Measurements from ENCODE around the gene IRF3. TPM values are rescaled to one million over a fixed set of nuclear protein-coding genes. Genes with fewer than 3 reads are reported as not detected.

The IRF3 gene
- total and polyA plus RNA-seq, 8 donors, result 60.2 to 93.6 (median 72.5) TPM

- Histone ChIP-seq H3K36me3 (no peaks in the 10 kb centered on the region), H3K27ac (no peak overlapping the region), H3K4me1 (no peaks in the 10 kb centered on the region), H3K27me3 (no peaks in the 10 kb centered on the region), H3K9me3 (no peaks in the 10 kb centered on the region), H3K4me3 (no peak overlapping the region)
- intact Hi-C loops (cut with DNase I), result no loop called here
- DNase-seq (no peak), ATAC-seq (no peak)
- TF ChIP-seq CTCF (IDR thresholded peaks at IDR 0.05), result no peak
Measured at GRCh38 chr19:49710372-49710951, 44.8 kb upstream of the IRF3 start.

DNA sequence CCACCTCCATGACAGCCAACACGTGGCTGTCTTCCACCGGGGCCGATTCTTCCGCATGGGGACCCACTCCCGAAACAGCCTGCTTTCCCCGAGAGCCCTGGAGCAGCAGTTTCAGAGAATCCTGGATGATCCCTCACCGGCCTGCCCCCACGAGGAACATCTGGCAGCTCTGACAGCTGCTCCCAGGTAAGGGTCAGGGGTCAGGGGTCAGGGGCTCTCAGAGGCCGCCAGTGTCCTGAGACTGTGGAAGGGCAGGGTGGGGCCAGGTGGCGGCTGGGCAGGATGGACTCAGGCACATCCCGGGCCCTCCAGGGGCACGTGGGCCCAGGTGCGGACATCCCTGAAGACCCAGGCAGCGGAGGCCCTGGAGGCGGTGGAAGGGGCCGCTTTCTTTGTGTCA lies 40.3 kb upstream of the IRF3 start:
- intact Hi-C loops (cut with DNase I), result no loop called here

DNA sequence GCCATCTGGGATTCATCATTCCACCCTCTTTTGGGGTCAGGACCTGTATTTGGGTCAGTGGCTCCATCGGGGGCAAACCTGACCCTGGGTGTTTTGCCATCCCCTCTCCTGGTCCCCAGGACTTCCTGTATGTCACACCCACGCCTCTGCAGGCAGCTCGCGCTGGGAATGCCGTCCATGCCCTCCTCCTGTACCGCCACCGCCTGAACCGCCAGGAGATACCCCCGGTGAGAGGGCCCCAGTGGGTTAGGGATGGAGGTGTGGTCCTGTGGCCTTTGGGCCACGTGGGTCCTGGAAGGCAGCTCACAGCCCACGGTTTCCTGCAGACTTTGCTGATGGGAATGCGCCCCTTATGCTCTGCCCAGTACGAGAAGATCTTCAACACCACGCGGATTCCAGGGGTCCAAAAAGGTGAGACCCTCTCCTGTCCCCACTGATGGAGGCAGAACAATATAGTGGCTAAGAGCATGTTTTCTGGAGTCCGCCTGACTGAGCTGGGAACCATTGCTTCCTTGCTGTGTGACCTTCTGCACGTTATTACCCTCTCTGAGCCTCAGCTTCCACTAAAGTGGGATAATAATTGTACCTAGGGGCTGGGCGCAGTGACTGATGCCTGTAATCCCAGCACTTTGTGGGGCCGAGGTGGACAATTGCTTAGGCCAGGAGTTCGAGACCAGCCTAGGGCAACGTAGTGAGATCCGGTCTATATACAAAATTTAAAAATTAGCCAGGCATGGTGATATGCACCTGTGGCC lies 39.4 kb upstream of the IRF3 start:
- Histone ChIP-seq H3K4me3 (no peak overlapping the region), H3K27ac (no peak overlapping the region), H3K27me3 (peaks cover 0 to 6% of the 10 kb centered on the region in 2 donors), H3K9me3 (no peaks in the 10 kb centered on the region), H3K4me1 (no peaks in the 10 kb centered on the region), H3K36me3 (no peaks in the 10 kb centered on the region)
- intact Hi-C loops (cut with DNase I), result no loop called here
- TF ChIP-seq CTCF (IDR thresholded peaks at IDR 0.05), result no peak
- no peak for ATAC-seq
- DNase-seq, result no peak

More for the DNA sequence above, 40.3 kb upstream of the IRF3 start:
- Histone ChIP-seq H3K27ac (no peak overlapping the region), H3K4me1 (no peaks in the 10 kb centered on the region), H3K36me3 (no peaks in the 10 kb centered on the region), H3K27me3 (peaks cover 0 to 6% of the 10 kb centered on the region in 2 donors), H3K4me3 (no peak overlapping the region), H3K9me3 (no peaks in the 10 kb centered on the region)
- ATAC-seq (no peak), DNase-seq (no peak)
- TF ChIP-seq CTCF (IDR thresholded peaks at IDR 0.05), result no peak

DNA sequence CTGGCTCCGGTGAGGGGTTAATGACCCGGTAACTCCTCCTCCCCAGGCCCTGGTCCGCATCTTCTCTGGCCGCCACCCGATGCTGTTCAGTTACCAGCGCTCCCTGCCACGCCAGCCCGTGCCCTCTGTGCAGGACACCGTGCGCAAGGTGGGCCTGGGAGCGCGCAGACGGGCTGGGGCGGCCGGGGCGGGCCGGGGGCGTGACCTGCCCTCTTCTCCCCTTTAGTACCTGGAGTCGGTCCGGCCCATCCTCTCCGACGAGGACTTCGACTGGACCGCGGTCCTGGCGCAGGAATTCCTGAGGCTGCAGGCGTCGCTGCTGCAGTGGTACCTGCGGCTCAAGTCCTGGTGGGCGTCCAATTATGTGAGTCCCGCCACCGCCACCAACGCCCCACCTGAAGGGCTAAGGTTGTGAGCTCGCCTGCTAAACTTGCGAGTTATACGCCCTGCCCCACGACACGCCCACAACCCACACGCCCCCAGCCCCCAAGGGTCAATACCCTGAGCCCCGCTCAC lies 35.7 kb upstream of the IRF3 start:
- H3K36me3 ChIP-seq, result no peaks in the 10 kb centered on the region
- no peaks in the 10 kb centered on the region for H3K9me3 ChIP-seq
- H3K27ac ChIP-seq, result no peak overlapping the region
- TF ChIP-seq CTCF (IDR thresholded peaks at IDR 0.05), result no peak
- H3K4me1 ChIP-seq, result no peaks in the 10 kb centered on the region
- no peak for DNase-seq
- ATAC-seq, result no peak
- no peak overlapping the region for H3K4me3 ChIP-seq
- intact Hi-C loops (cut with DNase I), result no loop called here
- H3K27me3 ChIP-seq, result peaks cover 0 to 6% of the 10 kb centered on the region in 2 donors

DNA sequence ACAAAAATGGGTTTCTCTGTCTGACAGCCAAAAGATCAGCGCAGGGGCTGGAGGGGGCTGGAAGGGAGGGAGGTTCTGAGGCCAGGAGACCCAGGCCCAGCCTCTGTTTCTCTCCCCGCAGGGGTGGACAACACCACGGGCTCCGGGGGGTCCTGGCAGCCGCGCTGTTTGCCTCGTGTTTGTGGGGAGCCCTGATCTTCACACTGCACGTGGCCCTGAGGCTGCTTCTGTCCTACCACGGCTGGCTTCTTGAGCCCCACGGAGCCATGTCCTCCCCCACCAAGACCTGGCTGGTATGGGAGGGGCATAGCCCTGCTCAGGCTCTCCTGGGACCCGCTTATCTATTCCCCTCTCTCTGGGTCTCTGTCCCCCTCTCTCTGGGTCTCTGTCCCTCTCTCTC lies 34.9 kb upstream of the IRF3 start:
- Histone ChIP-seq H3K36me3 (no peaks in the 10 kb centered on the region), H3K4me3 (no peak overlapping the region), H3K4me1 (no peaks in the 10 kb centered on the region), H3K27ac (no peak overlapping the region), H3K9me3 (no peaks in the 10 kb centered on the region), H3K27me3 (peaks cover 0 to 6% of the 10 kb centered on the region in 2 donors)
- ATAC-seq (no peak), DNase-seq (no peak)
- no peak for TF ChIP-seq CTCF (IDR thresholded peaks at IDR 0.05)
- intact Hi-C loops (cut with DNase I), result no loop called here
